NCI-H2171 (cell line): ENCODE results near the gene FLNC.

ENCODE experiments used
- DNase-seq: peaks from one replicate; lab custom pipeline; 2025; lab: John Stamatoyannopoulos, UW

The FLNC gene

DNA sequence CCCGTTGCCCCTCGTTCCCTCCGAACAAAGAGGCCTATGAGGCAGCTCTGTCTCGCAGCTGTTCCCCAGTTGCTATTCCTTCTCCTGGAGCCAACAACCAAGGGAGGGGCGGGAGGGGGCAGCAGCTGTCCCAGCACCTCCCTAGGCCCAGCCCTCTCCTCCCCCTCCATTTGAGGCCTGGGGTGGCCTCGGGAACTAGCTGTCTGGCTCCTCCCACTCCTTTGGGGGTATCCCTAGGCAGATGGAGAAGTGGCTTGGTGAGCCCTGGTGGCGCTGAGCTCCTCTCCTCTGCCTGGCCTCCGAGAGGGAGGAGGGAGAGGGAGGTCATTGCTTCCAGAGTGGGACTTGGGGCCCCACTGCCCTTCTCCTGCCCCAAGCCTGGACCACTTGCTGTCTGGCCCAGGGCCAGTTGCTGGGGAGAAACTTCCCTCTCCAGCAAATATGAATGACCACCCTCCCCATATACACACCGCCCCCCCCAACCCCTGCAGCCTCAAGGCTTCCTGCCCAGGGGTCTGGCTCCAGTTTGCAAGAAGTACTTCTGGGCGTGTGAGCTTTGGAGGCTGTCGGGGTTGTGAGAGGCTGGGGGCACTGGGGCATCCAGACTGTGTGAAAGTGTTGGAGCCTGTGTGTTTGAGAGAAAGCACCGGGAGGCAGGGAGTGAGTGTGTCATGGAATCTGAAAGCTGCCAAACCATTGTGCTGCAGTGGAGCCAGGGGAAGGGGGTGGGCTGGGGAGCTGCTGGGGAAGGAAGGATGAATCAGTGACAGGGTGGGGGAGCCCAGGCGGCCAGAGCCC lies 3.1 kb downstream of the FLNC start:
- DNase-seq, result peak; percentile 97

DNA sequence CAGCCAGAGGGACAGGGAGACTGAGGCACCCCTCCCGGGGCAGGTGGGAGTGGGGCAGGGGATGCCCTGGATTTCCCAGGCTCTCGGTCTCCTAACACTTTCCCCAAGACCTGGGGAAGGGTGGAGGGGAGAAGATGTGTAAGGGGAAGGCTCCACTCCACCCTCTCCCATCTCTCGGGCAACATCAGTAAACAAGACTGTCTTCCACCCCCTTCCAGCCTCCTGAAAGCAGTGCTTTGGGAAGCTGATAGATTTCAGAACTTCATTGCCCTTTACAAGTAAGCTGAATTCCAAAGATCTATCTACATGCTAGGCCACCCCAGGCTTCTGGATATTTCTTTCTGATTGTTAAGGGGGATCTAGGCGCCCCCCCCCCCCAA lies 3.7 kb downstream of the FLNC start:
- no peak for DNase-seq

DNA sequence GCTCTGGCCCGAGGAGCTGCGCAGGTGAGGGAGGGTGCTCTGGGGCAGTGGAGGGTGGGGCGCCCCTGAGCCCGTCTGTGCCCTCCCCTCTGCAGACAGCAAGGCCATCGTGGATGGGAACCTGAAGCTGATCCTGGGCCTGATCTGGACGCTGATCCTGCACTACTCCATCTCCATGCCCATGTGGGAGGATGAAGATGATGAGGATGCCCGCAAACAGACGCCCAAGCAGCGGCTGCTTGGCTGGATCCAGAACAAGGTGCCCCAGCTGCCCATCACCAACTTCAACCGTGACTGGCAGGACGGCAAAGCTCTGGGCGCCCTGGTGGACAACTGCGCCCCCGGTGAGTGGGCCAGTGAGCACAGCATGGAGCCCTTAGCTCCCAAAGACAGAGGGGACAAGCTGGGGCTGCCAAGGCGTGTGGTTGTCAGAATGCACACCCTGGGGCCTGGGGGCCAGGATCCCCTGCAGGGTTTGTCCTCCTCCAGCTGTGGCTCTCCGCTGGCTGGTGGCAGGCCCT lies 5.1 kb downstream of the FLNC start:
- no peak for DNase-seq

DNA sequence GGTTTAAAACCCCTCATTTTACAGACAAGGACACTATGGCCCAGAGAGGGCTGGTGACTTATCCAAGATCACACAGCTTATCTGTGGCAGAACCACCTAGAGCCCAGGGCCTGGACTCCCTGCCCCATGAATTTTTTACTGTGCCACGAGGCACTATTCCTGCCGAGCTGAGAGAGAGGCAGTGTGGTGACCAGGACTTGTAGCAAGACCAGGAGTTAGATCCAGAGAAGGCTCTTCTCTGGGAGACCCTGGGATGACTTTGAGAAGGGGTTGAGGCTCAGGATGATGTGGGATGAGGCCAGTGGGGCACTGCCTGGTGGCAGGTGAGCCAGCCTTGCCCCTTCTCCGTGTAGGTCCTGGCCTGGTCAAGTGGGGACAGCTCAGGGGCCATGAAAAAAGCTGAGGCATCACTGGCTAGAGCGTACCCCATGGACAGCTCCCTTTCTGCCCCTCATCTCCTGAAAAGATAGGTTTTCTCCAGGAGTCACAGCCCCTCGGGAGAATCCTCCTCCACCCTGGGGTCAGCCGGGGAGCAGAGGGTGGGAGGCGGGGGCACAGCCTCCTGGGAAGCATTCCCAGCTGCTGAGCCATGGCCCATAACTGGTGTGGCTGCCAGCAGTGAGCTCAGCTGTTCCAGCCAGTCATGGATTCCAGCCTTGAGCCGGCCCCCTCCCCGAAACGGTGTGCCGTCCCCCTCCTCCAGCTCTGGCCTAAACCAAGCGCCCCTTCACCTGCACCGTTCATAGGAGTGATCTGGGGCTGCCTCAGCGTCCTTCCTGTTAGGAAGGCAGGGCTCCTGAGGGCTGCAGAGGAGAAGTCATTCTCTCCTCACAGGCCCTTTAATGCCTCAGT lies 5.8 kb downstream of the FLNC start:
- DNase-seq, result no peak

DNA sequence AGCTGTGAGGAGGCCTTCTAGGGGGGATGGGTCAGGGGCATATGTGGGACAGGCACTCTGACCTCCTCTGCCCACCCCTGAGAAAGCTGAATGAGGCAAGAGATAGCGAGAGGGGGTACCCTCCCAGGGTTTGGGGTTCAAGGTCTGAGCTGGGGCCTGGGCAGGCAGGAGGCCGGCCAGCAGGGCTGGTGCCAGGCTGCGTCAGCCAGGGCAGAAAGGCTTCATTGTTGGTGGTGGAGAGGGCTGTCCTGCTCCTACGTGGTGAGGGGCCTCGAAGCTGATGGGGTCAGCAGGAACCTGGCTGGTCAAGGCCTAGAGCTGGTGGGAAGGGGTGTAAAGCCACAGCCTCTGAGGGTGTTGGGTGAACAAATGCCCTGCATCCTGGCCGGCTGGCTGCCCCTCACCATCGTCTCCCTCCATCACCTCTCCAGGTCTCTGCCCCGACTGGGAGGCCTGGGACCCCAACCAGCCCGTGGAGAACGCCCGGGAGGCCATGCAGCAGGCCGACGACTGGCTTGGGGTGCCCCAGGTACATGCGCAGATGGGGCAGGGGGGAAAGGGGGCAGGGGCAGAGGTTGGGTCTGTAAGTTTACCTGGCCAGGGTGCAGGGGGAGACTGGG lies 6.6 kb downstream of the FLNC start:
- DNase-seq, result no peak

DNA sequence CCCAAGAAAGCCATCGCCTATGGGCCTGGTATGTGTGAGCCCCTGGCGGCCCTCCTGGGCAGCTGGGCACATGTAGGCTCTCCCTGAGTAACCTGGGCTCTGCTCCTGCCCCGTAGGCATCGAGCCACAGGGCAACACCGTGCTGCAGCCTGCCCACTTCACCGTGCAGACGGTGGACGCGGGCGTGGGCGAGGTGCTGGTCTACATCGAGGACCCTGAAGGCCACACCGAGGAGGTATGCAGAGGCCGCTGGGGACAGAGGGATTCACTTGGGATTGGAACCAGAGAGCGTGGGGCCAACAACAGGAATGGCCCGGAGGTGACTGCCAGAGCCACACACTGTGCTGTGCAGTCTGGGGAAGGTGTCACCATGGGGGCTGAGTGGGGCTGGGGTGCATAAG lies 7.3 kb downstream of the FLNC start:
- DNase-seq, result no peak

DNA sequence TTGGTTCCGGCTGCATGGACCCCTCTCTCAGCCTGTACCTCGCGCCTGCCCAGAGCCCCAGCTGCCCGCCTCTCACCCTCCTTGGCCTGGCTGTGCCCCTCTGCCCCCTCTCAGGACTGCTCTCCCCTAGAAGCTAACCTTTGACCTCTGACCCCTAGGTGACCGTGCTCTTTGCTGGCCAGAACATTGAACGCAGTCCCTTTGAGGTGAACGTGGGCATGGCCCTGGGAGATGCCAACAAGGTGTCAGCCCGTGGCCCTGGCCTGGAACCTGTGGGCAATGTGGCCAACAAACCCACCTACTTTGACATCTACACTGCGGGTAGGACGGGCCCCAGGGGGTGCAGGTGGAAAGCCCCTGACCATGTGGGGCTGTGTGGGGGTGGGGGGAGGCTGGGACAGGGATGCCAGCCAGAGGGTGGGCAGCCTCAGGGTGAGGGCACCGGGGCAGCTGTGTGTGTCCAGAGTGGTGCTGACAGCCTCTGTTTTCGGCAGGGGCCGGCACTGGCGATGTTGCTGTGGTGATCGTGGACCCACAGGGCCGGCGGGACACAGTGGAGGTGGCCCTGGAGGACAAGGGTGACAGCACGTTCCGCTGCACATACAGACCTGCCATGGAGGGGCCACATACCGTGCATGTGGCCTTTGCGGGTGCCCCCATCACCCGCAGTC lies 8.0 kb downstream of the FLNC start:
- DNase-seq, result no peak

DNA sequence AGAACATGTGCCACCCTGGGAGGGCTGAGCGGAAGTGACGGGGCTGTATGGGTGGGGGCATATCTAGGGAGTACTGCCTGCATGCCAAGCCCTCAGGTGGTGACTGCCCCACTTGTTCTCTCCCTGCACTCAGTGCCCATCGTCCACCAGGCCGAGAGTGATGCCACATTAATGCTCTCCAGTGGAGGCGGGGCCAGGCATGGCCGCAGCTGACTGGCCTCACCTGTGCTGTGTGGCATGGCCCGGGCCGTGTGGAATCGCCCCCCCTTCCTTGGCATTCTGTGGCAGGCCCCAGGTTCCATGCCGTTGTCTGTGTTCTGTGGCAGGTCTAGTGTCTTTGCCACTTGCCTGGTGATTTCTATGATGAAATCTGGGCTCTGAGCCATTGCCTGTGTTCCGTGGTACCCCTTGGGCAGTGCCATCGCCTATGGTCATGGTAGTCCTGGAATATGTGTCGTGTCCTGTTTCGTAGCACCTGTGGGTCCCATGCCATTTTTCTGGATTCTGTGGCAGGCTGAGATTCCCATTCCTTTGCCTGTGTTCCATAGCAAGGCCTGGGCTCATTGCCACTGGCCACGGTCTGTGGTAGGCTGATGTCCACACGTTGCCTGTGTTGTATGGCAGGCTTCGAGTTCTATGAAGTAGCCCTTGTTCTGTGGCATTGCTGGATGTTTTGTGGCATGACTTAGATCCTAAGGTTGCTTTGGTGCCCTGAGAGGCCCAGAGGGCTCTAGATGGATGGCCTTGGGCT lies 8.9 kb downstream of the FLNC start:
- no peak for DNase-seq

DNA sequence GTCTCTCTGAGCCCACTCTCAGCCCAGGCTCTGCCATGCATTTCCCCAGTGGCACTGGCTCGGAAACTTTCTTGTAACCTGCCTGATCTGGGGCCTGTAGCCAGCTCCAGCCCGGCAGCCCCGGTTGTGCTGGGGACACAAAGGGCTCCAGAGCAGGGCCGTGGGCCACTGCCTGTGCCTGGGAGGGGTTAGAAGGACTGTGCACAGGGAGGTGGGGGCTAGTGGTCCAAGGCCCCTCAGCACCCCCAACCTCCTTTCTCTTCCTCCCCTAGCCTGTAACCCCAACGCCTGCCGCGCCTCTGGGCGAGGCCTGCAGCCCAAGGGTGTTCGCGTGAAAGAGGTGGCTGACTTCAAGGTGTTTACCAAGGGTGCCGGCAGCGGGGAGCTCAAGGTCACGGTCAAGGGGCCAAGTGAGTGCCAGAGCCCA lies 9.6 kb downstream of the FLNC start:
- no peak for DNase-seq

DNA sequence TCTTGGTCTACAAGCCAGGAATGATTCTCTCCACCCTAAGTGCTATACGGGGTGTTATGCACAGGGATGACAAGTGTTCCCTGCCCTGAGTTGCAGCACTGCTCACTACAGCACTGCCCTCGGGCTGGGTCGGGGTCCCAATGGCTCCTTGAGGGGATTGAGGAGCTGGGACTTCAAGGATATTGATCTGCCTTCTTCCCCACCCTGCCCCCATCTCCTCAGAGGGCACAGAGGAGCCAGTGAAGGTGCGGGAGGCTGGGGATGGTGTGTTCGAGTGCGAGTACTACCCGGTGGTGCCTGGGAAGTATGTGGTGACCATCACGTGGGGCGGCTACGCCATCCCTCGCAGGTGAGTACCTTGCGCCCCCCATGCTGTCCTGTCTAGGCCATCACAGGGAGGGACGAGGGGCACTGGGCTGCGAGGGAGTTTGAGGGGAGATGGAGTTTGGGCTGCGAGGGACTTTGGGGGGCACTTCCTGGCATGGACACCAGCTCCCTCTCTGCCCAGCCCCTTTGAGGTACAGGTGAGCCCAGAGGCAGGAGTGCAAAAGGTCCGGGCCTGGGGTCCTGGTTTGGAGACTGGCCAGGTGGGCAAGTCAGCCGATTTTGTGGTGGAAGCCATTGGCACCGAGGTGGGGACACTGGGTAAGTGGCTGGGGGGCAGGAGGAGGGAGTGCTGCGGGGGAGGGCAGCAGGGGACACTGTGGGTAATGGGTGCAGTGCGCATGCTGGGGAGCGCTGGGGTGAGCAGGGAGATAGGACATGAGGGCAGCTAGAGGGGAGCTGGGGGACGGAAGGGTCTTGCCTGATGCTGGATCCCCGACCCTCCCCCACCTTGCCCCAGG lies 10.3 kb downstream of the FLNC start:
- no peak for DNase-seq

DNA sequence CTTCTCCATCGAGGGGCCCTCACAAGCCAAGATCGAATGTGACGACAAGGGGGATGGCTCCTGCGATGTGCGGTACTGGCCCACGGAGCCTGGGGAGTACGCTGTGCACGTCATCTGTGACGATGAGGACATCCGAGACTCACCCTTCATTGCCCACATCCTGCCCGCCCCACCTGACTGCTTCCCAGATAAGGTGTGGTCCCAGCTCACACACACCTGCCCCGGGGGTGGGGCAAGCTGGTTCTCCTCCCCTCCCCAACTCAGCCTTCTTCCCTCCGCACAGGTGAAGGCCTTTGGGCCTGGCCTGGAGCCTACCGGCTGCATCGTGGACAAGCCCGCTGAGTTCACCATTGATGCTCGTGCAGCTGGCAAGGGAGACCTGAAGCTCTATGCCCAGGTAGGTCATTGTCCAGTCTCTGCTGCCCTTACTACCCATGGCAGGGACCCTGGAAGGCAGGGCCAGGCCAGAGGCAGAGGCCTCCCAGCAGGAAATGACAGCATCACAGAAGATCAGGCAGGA lies 11.0 kb downstream of the FLNC start:
- DNase-seq, result no peak

DNA sequence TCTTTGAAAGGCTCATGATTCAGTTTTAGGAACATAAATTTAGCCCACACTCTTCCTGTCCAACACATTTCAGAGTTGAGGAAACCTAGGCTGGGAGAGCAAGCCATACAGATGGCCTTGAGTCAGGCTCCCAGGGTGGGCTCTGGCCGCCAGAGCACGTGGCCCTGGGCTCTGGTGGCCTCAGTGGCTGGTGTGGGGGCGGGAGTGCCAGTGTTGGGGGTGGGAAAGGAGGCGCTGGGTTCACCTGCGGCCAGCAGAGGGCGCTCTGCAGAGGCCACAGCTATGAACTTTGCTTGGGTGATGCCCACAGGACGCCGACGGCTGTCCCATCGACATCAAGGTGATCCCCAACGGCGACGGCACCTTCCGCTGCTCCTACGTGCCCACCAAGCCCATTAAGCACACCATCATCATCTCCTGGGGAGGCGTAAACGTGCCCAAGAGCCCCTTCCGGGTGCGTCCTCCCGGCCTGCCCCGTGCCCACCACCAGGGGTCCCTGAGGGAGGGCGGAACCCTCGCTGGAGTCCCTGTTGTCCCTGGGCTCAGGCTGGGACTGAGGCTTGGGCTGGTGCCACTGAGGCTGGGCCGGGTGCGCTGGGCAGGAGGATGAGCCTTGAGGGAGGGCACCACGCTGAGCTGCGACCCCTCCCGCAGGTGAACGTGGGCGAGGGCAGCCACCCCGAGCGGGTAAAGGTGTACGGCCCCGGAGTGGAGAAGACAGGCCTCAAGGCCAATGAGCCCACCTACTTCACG lies 11.9 kb downstream of the FLNC start:
- DNase-seq, result no peak

DNA sequence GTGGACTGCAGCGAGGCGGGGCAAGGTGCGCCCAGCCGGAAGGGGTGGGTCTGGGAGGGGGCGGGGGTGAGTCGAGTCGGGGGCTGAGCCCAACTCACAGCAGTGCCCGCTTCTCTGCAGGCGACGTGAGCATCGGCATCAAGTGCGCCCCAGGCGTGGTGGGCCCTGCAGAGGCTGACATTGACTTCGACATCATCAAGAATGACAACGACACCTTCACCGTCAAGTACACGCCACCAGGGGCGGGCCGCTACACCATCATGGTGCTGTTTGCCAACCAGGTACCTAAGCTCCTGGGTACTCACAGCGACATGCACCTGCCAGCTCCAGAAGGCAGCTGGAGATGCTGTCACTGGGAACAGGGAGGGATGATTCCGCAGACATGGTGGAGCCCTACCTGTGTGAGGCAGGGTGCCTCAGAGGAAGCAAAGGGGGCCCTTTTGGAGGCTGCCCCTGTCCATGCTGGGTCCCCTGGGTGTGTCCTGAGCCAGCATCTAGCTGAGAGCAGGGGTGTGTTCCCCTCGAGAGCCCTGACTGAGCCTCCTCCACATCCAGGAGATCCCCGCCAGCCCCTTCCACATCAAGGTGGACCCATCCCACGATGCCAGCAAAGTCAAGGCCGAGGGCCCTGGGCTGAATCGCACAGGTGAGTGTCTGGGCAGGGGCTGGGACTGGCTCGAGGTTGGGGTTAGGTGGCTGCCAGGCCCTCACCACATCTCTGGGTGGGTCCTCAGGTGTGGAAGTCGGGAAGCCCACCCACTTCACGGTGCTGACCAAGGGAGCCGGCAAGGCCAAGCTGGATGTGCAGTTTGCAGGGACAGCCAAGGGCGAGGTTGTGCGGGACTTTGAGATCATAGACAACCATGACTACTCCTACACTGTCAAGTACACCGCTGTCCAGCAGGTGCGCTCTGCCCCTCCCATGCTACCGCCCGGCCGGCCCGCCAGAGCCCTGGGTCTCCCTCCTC lies 12.8 kb downstream of the FLNC start:
- no peak for DNase-seq

DNA sequence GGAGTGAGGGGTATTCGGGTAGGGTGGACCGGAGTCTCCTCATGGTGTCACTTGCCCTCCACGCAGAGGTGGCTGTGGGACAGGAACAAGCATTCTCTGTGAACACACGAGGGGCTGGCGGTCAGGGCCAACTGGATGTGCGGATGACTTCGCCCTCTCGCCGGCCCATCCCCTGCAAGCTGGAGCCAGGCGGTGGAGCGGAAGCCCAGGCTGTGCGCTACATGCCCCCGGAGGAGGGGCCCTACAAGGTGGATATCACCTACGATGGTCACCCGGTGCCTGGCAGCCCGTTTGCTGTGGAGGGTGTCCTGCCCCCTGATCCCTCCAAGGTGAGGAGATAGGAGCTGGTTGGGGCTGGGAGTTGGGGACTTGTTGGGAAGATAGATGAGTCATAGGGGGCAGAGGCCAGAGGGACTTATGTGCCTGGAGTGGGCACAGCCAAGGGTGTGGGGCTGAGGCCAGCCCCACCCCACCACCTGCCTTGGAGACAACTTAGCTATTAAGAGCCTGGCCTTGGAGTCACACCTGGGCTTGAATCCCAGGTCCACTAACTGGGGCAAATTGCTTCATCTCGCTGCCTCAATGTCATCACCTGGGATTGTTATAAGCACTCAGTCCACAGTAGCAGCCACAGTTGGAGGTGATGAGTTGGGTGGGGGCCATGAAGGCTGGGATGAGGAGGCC lies 13.9 kb downstream of the FLNC start:
- no peak for DNase-seq

DNA sequence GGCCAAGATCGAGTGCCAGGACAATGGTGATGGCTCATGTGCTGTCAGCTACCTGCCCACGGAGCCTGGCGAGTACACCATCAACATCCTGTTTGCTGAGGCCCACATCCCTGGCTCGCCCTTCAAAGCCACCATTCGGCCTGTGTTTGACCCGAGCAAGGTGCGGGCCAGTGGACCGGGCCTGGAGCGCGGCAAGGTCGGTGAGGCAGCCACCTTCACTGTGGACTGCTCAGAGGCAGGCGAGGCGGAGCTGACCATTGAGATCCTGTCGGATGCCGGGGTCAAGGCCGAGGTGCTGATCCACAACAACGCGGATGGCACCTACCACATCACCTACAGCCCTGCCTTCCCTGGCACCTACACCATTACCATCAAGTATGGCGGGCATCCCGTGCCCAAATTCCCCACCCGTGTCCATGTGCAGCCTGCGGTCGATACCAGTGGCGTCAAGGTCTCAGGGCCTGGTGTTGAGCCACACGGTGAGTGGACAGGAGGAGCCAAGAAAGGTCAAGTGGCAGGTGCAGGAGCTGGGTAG lies 14.6 kb downstream of the FLNC start:
- no peak for DNase-seq

DNA sequence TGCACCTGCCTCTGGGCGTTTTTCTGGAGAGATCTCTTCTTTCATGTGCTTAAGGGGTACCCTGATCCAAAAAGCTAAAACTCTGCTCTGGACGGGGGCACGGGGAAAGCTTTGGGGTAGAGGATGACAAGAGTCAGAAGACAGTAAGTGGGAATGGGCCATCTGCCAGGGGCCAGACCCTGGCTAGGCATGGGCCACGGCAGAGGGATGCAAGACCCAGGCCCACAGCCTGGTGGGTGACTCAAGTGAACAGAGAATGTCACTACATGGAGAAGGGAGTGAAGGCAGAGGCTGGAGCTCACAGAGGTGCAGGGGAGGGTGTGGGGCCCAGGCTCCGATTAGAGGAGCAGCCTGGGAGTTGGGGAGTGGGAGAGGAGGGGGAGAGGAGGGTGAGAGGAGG lies 15.3 kb downstream of the FLNC start:
- DNase-seq, result no peak

DNA sequence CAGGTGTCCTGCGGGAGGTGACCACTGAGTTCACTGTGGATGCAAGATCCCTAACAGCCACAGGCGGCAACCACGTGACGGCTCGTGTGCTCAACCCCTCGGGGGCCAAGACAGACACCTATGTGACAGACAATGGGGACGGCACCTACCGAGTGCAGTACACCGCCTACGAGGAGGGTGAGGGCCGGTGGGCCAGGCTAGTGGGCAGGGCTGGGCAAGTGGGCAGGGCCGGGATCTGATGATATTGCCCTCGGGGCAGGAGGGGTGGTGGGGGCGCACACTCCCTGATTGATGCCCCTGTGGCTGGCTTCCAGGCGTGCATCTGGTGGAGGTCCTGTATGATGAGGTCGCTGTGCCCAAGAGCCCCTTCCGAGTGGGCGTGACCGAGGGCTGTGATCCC lies 15.8 kb downstream of the FLNC start:
- DNase-seq, result no peak
